Muscle of arm (tissue), 12 donors: Measurements from ENCODE around the gene TJAP1. TPM values are rescaled to one million over a fixed set of nuclear protein-coding genes. Genes with fewer than 3 reads are reported as not detected.

ENCODE experiments used
- DNase-seq: peaks from one replicate; pipeline ENCODE4 v3.0.0-alpha.2; 2013
- polyA plus RNA-seq, 12 donors: library from polyadenylated mRNA; unstranded; fragments of 120-200 nt; gene quantifications; one replicate each; pipeline ENCODE4 v1.2.1, GENCODE V29; 2013; ENCODE audit not compliant: insufficient read length in 12 of 12

Gene TJAP1
- polyA plus RNA-seq, 12 donors = 21.2 to 38.0 (median 25.5) TPM; not detected in 1

DNA sequence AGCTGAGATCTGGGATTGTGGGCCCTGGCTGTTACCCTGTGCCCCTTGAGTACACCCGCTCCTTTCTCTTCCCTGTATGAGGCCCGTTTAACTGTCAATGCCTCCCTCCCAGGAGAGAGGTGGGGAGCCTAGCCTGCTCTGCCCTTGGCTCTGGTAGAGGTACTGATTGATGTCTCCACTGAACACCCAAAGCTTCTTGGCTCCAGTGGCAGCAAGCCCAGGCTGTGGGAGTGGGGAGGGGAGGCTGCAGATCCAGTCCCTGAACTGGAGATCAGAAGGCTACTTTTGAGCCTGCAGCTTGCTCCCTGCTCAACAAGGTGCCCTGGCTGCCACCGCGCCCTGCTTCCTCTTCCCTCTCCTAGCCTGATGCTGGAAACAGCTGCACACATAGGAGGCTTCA lies 25.3 kb downstream of the TJAP1 start:
- no peak for DNase-seq

DNA sequence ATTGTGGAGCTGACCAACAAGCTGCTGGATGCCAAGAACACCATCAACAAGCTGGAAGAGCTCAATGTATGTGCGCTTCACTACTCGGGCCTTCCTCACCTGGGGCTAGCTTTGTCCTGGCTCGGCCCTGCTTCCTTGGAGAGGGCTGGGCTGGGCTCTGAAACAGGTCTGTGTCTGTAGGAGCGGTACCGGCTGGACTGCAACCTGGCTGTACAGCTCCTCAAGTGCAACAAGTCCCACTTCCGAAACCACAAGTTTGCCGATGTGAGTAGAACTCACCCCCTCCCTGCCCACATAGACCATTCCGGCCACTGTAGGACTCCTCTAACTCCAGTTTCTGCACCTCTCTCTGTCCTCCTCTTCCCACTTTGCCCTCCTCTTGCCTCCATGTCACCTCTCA lies 26.1 kb downstream of the TJAP1 start:
- no peak for DNase-seq

DNA sequence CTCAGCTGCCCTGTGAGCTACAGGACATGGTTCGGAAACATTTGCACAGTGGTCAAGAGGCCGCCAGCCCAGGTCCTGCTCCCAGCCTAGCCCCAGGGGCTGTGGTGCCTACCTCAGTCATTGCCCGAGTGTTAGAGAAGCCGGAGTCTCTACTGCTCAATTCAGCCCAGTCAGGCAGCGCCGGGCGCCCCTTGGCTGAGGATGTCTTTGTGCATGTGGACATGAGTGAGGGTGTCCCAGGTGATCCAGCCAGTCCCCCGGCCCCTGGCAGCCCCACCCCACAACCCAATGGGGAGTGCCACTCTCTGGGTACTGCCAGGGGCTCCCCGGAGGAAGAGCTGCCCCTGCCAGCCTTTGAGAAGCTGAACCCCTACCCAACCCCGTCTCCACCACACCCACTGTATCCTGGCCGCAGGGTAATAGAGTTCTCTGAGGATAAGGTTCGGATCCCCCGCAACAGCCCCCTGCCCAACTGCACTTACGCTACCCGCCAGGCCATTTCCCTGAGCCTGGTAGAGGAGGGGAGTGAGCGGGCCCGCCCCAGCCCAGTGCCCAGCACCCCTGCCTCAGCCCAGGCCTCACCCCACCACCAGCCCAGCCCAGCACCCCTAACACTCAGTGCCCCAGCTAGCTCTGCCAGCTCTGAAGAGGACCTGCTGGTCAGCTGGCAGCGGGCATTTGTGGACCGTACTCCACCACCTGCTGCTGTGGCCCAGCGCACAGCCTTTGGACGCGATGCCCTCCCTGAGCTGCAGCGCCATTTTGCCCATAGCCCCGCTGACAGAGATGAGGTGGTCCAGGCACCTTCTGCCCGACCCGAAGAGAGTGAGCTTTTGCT lies 27.6 kb downstream of the TJAP1 start:
- DNase-seq = no peak

GRCh38 chr6:43505718-43506117 lies 28.3 kb downstream of the TJAP1 start:
- no peak for DNase-seq

GRCh38 chr6:43506171-43506570 lies 28.8 kb downstream of the TJAP1 start:
- no peak for DNase-seq

DNA sequence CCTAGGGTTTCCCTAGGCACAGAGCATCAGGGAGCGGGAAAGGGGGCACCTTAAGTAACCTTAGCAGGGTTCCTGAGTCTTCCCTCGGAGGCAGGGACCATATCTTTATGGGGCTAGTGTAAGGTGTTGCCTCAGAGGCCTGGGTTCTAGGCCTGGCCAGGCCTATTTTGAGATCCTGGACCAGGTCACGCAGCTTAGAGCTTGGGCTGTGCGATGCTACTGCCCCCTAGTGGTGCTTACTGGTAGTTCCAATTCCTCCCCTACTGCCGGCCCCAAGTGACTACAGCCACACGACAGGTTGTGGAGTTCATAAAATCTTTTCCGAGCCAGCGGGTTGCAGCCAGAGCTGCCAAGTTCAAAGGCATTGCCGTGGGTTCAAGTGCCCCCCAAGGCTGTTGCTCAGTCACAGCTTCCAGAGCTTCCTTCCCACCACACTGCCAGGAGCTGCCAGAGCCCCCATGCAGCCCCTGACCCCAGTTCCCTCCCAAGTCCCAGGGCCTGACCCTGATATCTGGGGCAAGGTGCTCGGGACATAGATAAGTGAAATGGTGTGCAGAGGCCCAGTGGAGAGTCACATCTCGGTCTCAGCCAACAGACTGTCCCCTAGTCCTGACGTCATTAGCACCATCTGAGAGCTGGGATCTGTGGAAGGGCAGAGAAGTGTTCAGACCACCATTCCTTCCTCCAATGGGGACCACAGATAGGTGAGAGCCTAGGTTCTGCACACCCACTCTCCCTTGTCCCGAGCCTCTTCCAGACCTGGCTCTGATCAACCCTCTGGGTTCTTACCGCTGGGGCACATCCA lies 29.5 kb downstream of the TJAP1 start:
- DNase-seq = peak; percentile 91

- DNase-seq = no peak
Observed at GRCh38 chr6:43508481-43509141, 31.2 kb downstream of the TJAP1 start.

- no peak for DNase-seq
Observed at GRCh38 chr6:43509142-43509983, 32.0 kb downstream of the TJAP1 start.

DNA sequence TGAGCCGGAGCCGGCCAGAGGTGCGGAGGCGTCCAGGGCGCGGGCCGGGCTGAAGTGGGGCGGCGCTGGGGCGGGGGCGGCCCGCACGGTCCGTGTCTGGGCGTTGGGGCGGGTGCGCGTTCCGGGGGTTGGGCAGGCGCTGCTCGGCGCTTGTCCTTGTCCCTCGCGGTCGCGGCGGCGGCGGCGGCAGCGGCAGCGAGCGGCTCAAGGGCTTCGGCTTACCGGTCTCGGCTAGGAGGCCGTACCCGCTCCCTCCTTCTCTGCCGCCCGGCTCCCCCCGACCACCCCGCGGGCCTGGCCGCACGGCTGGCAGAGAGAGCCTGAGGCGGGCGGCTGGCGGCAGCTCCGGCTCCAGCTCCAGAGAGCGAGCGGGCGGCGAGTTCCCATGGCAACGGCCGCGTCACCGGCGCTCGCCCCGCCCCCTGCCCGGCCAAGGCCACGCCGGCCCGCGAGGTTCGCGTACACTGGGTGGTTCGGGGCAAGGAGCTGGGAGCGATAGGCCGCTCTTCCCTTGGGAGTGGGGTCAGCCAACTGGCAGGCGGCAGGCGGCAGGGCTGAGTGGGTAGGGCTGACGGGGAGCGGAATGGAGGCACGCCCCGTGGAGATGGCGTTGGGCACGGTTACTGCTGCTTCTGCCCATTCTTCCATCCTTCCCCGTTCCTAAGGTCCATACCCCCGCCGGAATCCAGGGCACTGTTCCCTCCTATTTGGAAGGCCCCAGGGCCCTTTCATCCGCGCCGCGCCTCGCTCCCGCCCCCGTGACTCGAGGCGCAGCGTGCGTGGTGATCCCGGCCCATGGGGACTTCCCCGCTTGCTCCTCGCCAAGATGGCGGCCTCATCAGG lies 32.8 kb downstream of the TJAP1 start, which contains the start of gene LRRC73:
Gene LRRC73 (minus strand): TSS at position 363 of the 843 bp plus-strand sequence. CDS start 561 bp downstream, outside the sequence.
- peak; percentile 77 for DNase-seq

DNA sequence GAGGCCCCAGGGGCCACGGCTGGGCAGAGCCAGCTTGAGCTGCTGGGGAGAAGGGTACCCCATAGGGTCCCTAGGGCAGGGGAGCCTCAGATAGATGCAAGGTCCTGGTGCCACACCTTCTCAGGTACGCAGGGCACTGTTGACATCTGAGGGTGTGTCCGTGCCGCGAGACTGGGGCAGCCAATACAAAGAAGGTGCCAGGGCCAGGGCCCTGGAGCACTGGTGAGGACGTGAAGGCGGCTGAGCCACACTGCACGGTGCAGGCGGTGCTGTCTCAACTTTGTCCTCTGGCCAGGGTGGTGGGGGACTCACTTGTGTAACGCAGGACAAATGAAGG lies 33.4 kb downstream of the TJAP1 start:
- no peak for DNase-seq

GRCh38 chr6:43511824-43512415 lies 34.5 kb downstream of the TJAP1 start:
- DNase-seq = no peak

GRCh38 chr6:43515808-43516207 lies 38.4 kb downstream of the TJAP1 start:
- DNase-seq = no peak

DNA sequence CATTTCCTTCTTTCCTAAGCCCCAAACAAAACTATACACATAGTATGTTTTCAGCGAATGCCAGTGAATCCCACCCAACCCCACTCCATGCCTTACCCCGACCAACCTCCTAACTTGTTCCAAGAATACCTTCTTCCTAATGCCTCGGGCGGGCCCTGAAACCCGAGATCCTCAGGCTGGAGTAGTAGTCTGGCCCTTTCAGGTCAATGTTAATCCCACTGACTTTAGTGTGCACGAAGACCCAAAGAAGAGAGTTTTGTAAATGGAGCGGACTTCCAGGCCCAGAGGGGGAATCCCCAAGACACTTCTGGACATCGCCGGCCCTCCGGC lies 39.0 kb downstream of the TJAP1 start:
- no peak for DNase-seq

GRCh38 chr6:43516697-43517504 lies 39.5 kb downstream of the TJAP1 start, which contains the start of the genes POLR1C and YIPF3:
POLR1C (plus strand) TSS chr6:43517089; CDS start chr6:43517110, 21 bp downstream.
YIPF3 (minus strand) TSS chr6:43516926; CDS start chr6:43516807, 119 bp downstream.
- DNase-seq = peak; percentile 97

GRCh38 chr6:43517505-43518357 lies 40.4 kb downstream of the TJAP1 start:
- DNase-seq = no peak

DNA sequence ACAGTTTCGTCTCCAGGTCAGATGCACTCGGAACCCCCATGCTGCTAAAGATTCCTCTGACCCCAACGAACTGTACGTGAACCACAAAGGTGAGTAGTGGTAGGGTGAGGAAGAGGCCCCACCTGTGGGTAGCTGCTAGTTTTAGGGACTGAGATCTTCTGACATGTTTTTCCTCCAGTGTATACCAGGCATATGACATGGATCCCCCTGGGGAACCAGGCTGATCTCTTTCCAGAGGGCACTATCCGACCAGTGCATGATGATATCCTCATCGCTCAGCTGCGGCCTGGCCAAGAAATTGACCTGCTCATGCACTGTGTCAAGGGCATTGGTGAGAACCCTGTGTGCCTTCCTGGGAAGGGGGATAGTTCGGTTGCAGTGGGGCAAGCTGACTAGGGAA lies 42.7 kb downstream of the TJAP1 start:
- no peak for DNase-seq

DNA sequence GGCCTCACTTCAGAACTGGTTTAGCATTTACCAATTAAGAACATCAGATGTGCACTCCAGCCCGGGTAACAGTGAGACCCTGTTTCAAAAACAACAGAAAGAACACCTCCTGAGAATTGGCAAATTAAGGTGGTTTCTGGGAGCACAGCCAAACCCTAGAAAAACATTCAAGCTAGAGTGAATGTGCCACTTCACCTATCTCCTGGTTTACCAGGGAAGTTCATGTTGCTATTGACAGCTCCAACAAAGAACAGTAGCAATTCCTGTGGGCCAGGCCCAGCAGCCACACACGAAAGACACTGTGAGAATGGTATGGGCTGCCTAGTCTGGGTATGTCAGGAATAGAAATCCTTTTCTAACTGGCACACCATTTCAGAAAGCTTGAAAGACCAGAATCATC lies 44.5 kb downstream of the TJAP1 start:
- no peak for DNase-seq
